ENCODE results near the gene BET1. TPM values are rescaled to one million over a fixed set of nuclear protein-coding genes. Genes with fewer than 3 reads are reported as not detected.

Gene BET1
- total and polyA plus RNA-seq, 9 of the 15 experiments (the other 6 are each of a cell fraction or from before 2014, with no cell fraction given) = 15.8 to 190 (median 37.8) TPM

DNA sequence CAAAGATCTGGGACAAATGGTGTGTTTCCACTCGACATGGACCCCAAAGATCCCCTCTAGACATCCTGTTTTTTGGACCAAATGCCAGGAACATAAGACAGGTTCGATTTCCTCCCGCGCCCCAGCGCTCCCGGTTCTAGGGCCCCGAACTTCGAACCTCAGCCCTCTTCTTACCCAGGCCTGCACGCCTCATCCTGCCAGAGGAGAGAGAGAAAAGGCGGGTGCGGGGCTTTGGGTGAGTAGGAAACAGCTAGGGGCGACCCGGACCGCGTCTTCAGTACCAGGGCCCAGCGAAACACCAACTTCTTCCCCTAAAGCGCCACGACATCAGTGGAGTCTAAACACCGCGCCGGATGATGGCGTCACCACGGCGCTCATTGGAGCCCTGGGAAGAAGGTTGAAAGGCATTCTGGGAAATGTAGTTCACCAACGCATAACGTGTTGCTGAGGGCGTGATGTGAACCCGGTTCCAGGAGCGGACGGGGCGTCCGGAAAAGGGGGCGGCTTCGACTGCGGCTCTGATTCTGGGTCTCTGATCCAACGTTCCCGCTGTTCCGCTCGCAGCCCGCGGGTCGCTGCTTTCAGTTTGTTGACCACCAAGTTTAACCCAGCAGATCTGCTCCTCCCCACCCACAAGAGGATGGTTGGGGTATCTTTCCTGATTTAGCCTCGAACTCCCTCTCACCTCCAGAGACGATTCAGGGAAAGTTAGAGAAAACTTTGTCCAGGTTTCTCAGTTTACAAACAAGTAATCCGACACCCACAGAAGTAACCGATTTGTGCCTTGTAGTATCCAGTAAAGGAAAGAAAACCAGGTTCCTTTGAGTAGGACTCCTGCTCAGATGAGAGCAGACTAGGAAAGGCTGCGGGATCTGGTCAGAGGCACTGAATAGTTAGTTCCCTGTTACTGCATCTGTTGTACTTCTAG lies at the start of gene BET1 (continued):
- TF ChIP-seq ARID3A (IDR thresholded peaks at IDR 0.05; ENCODE audit: borderline replicate concordance, low read depth, low read length) = no peak
- TF ChIP-seq BMI1 (IDR thresholded peaks at IDR 0.05; ENCODE audit: low read length) = no peak
- peak; percentile 54; the same call in 1 of the 2 replicates for TF ChIP-seq ZBTB40 (IDR thresholded peaks at IDR 0.05)
- no peak for TF ChIP-seq ZBTB40 (CRISPR knock-in tag; IDR thresholded peaks at IDR 0.05)
- peak; percentile 64; the same call in 1 of the 2 replicates for TF ChIP-seq NR2C2 (CRISPR knock-in tag; IDR thresholded peaks at IDR 0.05)
- TF ChIP-seq NR2C2 (tag; IDR thresholded peaks at IDR 0.05) = peak; percentile 81
- TF ChIP-seq POLR3G (IDR thresholded peaks at IDR 0.05; ENCODE audit: extremely low read depth, insufficient read length, insufficient replicate concordance) = no peak
- no peak for TF ChIP-seq ZBED1 (IDR thresholded peaks at IDR 0.05)
- TF ChIP-seq, protein P1, sequence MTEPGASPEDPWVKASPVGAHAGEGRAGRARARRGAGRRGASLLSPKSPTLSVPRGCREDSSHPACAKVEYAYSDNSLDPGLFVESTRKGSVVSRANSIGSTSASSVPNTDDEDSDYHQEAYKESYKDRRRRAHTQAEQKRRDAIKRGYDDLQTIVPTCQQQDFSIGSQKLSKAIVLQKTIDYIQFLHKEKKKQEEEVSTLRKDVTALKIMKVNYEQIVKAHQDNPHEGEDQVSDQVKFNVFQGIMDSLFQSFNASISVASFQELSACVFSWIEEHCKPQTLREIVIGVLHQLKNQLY (CRISPR knock-in tag; conservative IDR thresholded peaks at IDR 0.05) = no peak
- no peak for TF ChIP-seq RBM14 (IDR thresholded peaks at IDR 0.05; ENCODE audit: borderline replicate concordance, insufficient read depth, low read depth, low read length)
- no peak for TF ChIP-seq ZNF639 (CRISPR knock-in tag; conservative IDR thresholded peaks at IDR 0.05 in 1 of 2, IDR thresholded peaks at IDR 0.05 in 1 of 2)
- TF ChIP-seq DLX4 (CRISPR knock-in tag; IDR thresholded peaks at IDR 0.05) = no peak
